IMR-90 (cell line): ENCODE results near the gene SLC16A8. TPM values are rescaled to one million over a fixed set of nuclear protein-coding genes. Genes with fewer than 3 reads are reported as not detected.

ENCODE experiments used
- ATAC-seq: fragments of 200-7000 bp; cut with Tn5 transposase; 2 replicates; pipeline ENCODE4 v1.9.1; 2020; ENCODE audit warnings: low read depth, mild to moderate bottlenecking, moderate library complexity
- BruUV-seq: library from RNA; stranded (reverse); fragments of 400-500 nt; replicated peaks from 2 replicates; lab custom pipeline; 2021; lab: Mats Ljungman, UMichigan
- CTCF ChIA-PET: fragments of 300-600 bp; formaldehyde crosslinking; extraction: SDS; loops from one replicate; lab custom pipeline; 2021; ENCODE audit warnings: antibody characterized with exemption; lab: Yijun Ruan, JAX
- POLR2A ChIA-PET: fragments of 300-600 bp; sonication (Branson Sonifier 250); formaldehyde crosslinking; loops from one replicate; lab custom pipeline; 2022; ENCODE audit warnings: antibody characterized with exemption; ENCODE audit not compliant: unreplicated experiment; lab: Charles Lee
- DNase-seq: peaks from one replicate; pipeline ENCODE4 v3.0.0; 2013
- H2AFZ ChIP-seq: replicated peaks from 2 replicates; pipeline ENCODE3; 2013; ENCODE audit warnings: low read length, mild to moderate bottlenecking; ENCODE audit not compliant: poor library complexity
- H2AK5ac ChIP-seq: 2 replicates; pipeline ENCODE4 v1.6.1; 2013; ENCODE audit warnings: low read depth, low read length, inconsistent platforms
- H2AK9ac ChIP-seq: replicated peaks from 2 replicates; pipeline ENCODE3; 2013; ENCODE audit warnings: mild to moderate bottlenecking, low read depth, low read length, moderate library complexity; ENCODE audit not compliant: poor library complexity
- H2BK120ac ChIP-seq: 2 replicates; pipeline ENCODE4 v1.6.1; 2013; ENCODE audit warnings: low read depth, low read length, inconsistent platforms
- H2BK15ac ChIP-seq: 3 replicates; pipeline ENCODE4 v1.6.1; 2013; ENCODE audit warnings: low read depth, low read length, inconsistent platforms
- H2BK20ac ChIP-seq: 2 replicates; pipeline ENCODE4 v1.6.1; 2013; ENCODE audit warnings: low read depth, mild to moderate bottlenecking, inconsistent platforms, low read length, moderate library complexity
- H2BK5ac ChIP-seq: 2 replicates; pipeline ENCODE4 v1.6.1; 2013; ENCODE audit warnings: mild to moderate bottlenecking, low read depth, low read length, inconsistent platforms; ENCODE audit not compliant: poor library complexity, severe bottlenecking
- H3K14ac ChIP-seq: replicated peaks from 2 replicates; pipeline ENCODE4 v1.6.1; 2013; ENCODE audit warnings: low read depth, low read length, inconsistent platforms
- H3K18ac ChIP-seq: 2 replicates; pipeline ENCODE4 v1.6.1; 2013; ENCODE audit warnings: low read depth, low read length, control low read depth
- H3K23ac ChIP-seq: 2 replicates; pipeline ENCODE4 v1.6.1; 2013; ENCODE audit warnings: low read depth, low read length, inconsistent platforms
- H3K27ac ChIP-seq: 2 replicates; pipeline ENCODE4 v1.5.1; 2013; ENCODE audit warnings: mild to moderate bottlenecking, control low read depth, low read length; ENCODE audit not compliant: insufficient read depth
- H3K27me3 ChIP-seq: 2 replicates; pipeline ENCODE4 v1.6.1; 2013; ENCODE audit warnings: low read length; ENCODE audit not compliant: control insufficient read depth, insufficient read depth
- H3K36me3 ChIP-seq: 2 replicates; pipeline ENCODE4 v1.6.1; 2013; ENCODE audit warnings: low read length, mixed read lengths; ENCODE audit not compliant: control insufficient read depth, insufficient read depth
- H3K4ac ChIP-seq: 2 replicates; pipeline ENCODE4 v1.6.1; 2013; ENCODE audit warnings: low read depth, low read length, inconsistent platforms
- H3K4me1 ChIP-seq: 2 replicates; pipeline ENCODE4 v1.6.1; 2013; ENCODE audit warnings: low read length, mixed read lengths; ENCODE audit not compliant: control insufficient read depth, insufficient read depth
- H3K4me2 ChIP-seq: 2 replicates; pipeline ENCODE4 v1.6.1; 2013; ENCODE audit warnings: low read depth, mild to moderate bottlenecking, control low read depth, low read length, moderate library complexity
- H3K4me3 ChIP-seq: 2 replicates; pipeline ENCODE4 v1.5.1; 2013; ENCODE audit warnings: low read depth, mild to moderate bottlenecking, control low read depth, low read length, moderate library complexity; ENCODE audit not compliant: insufficient read depth
- H3K56ac ChIP-seq: 2 replicates; pipeline ENCODE4 v1.6.1; 2013; ENCODE audit warnings: low read length, inconsistent platforms; ENCODE audit not compliant: insufficient read depth; ENCODE audit errors: extremely low read depth
- H3K79me1 ChIP-seq, 2 experiments: 2 replicates each; pipeline ENCODE4 v1.6.1; 2013; ENCODE audit warnings: low read length in 2 of 2, inconsistent platforms in 1 of 2, low read depth in 1 of 2
- H3K9ac ChIP-seq: 2 replicates; pipeline ENCODE4 v1.6.1; 2013; ENCODE audit warnings: low read depth, low read length, control low read depth
- H3K9me1 ChIP-seq: 2 replicates; pipeline ENCODE4 v1.6.1; 2013; ENCODE audit warnings: low read length, inconsistent platforms; ENCODE audit not compliant: insufficient read depth
- H3K9me3 ChIP-seq: 2 replicates; pipeline ENCODE4 v1.6.1; 2013; ENCODE audit warnings: low read length; ENCODE audit not compliant: control insufficient read depth, insufficient read depth
- H4K20me1 ChIP-seq: 2 replicates; pipeline ENCODE4 v1.6.1; 2013; ENCODE audit warnings: low read length, inconsistent platforms; ENCODE audit not compliant: insufficient read depth
- H4K5ac ChIP-seq: 2 replicates; pipeline ENCODE4 v1.6.1; 2013; ENCODE audit warnings: mild to moderate bottlenecking, low read depth, low read length, control low read depth
- H4K8ac ChIP-seq, 2 experiments: 2 replicates each; pipeline ENCODE4 v1.6.1; 2013; ENCODE audit warnings: low read depth in 2 of 2, low read length in 2 of 2, control low read depth in 1 of 2, inconsistent platforms in 1 of 2
- H4K91ac ChIP-seq: 2 replicates; pipeline ENCODE4 v1.6.1; 2013; ENCODE audit warnings: low read depth, low read length, inconsistent platforms; ENCODE audit not compliant: insufficient read depth
- RAD21 ChIP-seq: IDR thresholded peaks from 2 replicates; pipeline ENCODE4 v1.6.1; 2012; ENCODE audit warnings: low read length, improper control_type of control experiment
- SMC3 ChIP-seq: fragments of 150-350 bp; IDR thresholded peaks from 2 replicates; pipeline ENCODE4 v1.6.1; 2016; ENCODE audit warnings: low read depth, mild to moderate bottlenecking, antibody characterized with exemption, low read length, moderate library complexity
- WGBS, 2 experiments: methylation state at CpG; one replicate each; pipeline versions ENCODE4 v1.1.5 to v1.1.7; 2013; ENCODE audit warnings: missing lambda C conversion rate in 2 of 2; ENCODE audit not compliant: insufficient read length in 1 of 2; ENCODE audit errors: extremely low coverage in 2 of 2; 5-methylcytosine and 5-hydroxymethylcytosine counted together
- dilution Hi-C: fragments of 300-500 bp; cut with HindIII; formaldehyde crosslinking; loops from one replicate; pipeline ENCODE4 v1.14.3; 2018; ENCODE audit warnings: low sequenced_read_pairs; ENCODE audit not compliant: unreplicated experiment
- in situ Hi-C: fragments of 300-500 bp; cut with MboI; formaldehyde crosslinking; loops from 3 replicates; pipeline ENCODE4 v1.14.3; 2019; ENCODE audit warnings: low sequenced_read_pairs, inconsistent platforms, mixed read lengths
- intact Hi-C: fragments of 100-400 bp; cut with micrococcal nuclease; formaldehyde crosslinking; loops from 2 replicates; pipeline ENCODE4 v1.10.0; 2022
- polyA plus RNA-seq, 3 experiments: library from polyadenylated mRNA; depleted of rRNA; stranded (reverse); fragments of >200 nt; gene quantifications; 2 replicates each; pipeline ENCODE4 v1.2.3, GENCODE V29; 2012; ENCODE audit warnings: low replicate concordance in 1 of 3
- total RNA-seq: library from RNA; depleted of rRNA; stranded (reverse); fragments of >200 nt; gene quantifications from 2 replicates; pipeline ENCODE4 v1.2.3, GENCODE V29; 2012

The SLC16A8 gene
- total and polyA plus RNA-seq, 2 of the 4 experiments (the other 2 are of a cell fraction): not detected

DNA sequence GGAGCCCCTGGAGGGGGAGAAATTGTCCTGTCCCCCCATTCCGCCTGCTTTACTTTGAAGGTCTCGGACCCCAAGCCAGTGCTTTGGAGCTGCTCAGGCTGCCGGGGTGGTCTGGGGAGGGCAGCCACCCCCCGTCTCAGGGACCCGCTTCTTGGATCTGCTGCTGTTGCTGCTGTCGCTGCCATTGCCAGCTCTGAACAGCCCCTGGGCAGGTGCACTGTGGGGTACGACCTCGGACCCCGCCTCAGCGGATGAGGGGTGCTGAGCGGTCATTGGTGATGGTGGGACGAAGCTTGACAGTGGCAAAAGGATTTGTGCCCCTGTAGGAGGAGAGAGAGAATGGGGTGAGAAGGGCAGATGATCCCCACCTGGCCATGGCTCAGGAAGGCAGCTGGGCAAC is 1.1 kb upstream of the SLC16A8 start:
- H3K4ac ChIP-seq: no peak overlapping the region
- H2AFZ ChIP-seq: no peak overlapping the region
- WGBS, 2 experiments: 77% methylated on average over 4 of the region's 12 CpGs; no CpG with 5 or more reads in 1 of the 2 experiments
- ChIA-PET CTCF (no interaction called here), POLR2A (no interaction called here)
- H3K4me1 ChIP-seq: peaks cover 2% of the 10 kb centered on the region; the same call in 1 of the 2 replicates
- no peak overlapping the region for H3K4me3 ChIP-seq
- no TSS peak for BruUV-seq
- H4K5ac ChIP-seq: no peak overlapping the region
- H3K9me3 ChIP-seq: no peaks in the 10 kb centered on the region
- no peak overlapping the region for H3K56ac ChIP-seq
- TF ChIP-seq RAD21: no peak
- no peak for TF ChIP-seq SMC3
- H3K79me1 ChIP-seq: no peaks in the 10 kb centered on the region
- H2BK5ac ChIP-seq: no peak overlapping the region
- in situ Hi-C loops (no loop called here), intact Hi-C loops (no loop called here), dilution Hi-C loops (no loop called here)
- no peak overlapping the region for H3K9ac ChIP-seq
- no peak overlapping the region for H3K18ac ChIP-seq
- H4K91ac ChIP-seq: no peak overlapping the region
- H2AK5ac ChIP-seq: no peak overlapping the region
- no peak overlapping the region for H3K27ac ChIP-seq
- H4K8ac ChIP-seq: no peak overlapping the region
- DNase-seq (no peak), ATAC-seq (no peak)
- H2BK15ac ChIP-seq: no peak overlapping the region
- H2AK9ac ChIP-seq: no peak overlapping the region
- H3K27me3 ChIP-seq: peaks cover 53% of the 10 kb centered on the region
- H4K20me1 ChIP-seq: no peaks in the 10 kb centered on the region; the same call in 1 of the 2 replicates
- H3K23ac ChIP-seq: no peak overlapping the region
- no peaks in the 10 kb centered on the region for H3K36me3 ChIP-seq
- no peak overlapping the region for H2BK20ac ChIP-seq
- H3K14ac ChIP-seq: no peak overlapping the region
- 0 out of 2 replicates have a peak, but pooled peaks cover 6% of the 10 kb centered on the region for H3K9me1 ChIP-seq
- H3K4me2 ChIP-seq: no peak overlapping the region
- H2BK120ac ChIP-seq: no peak overlapping the region
